Neural progenitor cell (in vitro differentiated cells): Measurements from ENCODE around the gene RRP8.

Experiments
- EZH2 ChIP-seq: fragments of 200-600 bp; sonication (generic); IDR thresholded peaks from 2 replicates; pipeline ENCODE4 v1.6.1; 2017; ENCODE audit warnings: antibody characterized with exemption, mild to moderate bottlenecking, moderate library complexity
- EZH2phosphoT487 ChIP-seq: fragments of 200-600 bp; sonication (generic); IDR thresholded peaks from 2 replicates; pipeline ENCODE4 v1.6.1; 2017; ENCODE audit warnings: antibody characterized with exemption
- TF ChIP-seq, protein P1 (sequence below): fragments of 200-600 bp; sonication (generic); IDR thresholded peaks from 2 replicates; pipeline ENCODE4 v1.5.1; 2017; ENCODE audit warnings: antibody characterized with exemption, mild to moderate bottlenecking

DNA sequence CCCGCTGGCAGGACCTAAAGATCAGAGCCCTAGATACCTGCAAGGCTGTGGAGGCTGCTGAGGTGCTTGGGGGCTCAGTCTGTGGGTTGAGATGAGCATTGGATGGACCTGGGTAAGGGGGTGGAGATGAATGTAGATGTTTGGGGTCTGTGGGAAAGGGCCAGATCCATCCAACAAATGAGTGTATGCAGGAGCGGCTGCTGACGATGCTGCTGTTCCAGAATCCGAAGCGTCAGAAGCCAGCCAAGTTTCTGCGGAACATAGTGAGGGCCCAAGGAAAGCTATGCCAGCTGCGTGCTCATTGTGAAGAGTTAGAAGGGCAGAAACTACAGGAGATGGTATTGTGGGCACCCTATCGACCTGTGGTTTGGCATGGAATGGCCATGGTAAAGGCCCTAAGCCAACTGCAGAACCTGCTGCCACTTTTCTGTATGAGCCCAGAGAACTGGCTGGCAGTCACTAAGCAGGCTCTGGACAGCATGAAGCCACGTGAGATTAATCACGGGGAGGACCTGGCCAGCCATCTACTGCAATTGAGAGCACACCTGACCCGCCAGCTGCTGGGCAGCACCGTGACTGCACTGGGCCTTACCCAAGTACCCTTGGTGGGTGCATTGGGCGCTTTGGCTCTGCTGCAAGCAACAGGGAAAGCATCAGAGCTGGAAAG, 36.6 kb downstream of the RRP8 start:
- TF ChIP-seq, protein P1, sequence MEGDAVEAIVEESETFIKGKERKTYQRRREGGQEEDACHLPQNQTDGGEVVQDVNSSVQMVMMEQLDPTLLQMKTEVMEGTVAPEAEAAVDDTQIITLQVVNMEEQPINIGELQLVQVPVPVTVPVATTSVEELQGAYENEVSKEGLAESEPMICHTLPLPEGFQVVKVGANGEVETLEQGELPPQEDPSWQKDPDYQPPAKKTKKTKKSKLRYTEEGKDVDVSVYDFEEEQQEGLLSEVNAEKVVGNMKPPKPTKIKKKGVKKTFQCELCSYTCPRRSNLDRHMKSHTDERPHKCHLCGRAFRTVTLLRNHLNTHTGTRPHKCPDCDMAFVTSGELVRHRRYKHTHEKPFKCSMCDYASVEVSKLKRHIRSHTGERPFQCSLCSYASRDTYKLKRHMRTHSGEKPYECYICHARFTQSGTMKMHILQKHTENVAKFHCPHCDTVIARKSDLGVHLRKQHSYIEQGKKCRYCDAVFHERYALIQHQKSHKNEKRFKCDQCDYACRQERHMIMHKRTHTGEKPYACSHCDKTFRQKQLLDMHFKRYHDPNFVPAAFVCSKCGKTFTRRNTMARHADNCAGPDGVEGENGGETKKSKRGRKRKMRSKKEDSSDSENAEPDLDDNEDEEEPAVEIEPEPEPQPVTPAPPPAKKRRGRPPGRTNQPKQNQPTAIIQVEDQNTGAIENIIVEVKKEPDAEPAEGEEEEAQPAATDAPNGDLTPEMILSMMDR: no peak
- TF ChIP-seq EZH2 (no peak), EZH2phosphoT487 (no peak)
